ENCODE measurements around the gene BRINP3.

DNA sequence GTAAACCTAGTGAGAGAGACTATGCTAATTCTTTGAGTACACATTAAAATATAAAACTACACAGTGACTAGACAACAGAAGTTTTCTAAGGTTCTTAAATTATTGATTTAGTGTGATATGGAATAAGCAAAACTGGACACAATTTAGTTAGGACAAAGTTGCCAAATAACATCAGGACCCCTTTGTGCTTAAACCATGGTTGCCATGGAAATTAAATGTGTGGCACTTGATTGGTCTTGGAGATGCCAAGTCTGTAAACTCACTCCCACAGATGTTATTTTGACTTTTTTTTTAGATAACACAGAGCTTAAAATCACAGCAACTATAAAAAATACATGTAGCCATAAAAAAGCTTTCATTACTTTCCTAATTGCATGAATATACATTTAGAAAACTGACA lies 234.6 kb downstream of the BRINP3 start:
- TF ChIP-seq, protein P1, sequence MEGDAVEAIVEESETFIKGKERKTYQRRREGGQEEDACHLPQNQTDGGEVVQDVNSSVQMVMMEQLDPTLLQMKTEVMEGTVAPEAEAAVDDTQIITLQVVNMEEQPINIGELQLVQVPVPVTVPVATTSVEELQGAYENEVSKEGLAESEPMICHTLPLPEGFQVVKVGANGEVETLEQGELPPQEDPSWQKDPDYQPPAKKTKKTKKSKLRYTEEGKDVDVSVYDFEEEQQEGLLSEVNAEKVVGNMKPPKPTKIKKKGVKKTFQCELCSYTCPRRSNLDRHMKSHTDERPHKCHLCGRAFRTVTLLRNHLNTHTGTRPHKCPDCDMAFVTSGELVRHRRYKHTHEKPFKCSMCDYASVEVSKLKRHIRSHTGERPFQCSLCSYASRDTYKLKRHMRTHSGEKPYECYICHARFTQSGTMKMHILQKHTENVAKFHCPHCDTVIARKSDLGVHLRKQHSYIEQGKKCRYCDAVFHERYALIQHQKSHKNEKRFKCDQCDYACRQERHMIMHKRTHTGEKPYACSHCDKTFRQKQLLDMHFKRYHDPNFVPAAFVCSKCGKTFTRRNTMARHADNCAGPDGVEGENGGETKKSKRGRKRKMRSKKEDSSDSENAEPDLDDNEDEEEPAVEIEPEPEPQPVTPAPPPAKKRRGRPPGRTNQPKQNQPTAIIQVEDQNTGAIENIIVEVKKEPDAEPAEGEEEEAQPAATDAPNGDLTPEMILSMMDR (conservative IDR thresholded peaks at IDR 0.05; ENCODE audit: low read length), result no peak
- no peak for TF ChIP-seq EZH2phosphoT487 (IDR thresholded peaks at IDR 0.05; ENCODE audit: borderline replicate concordance, low read depth, low read length)

All from OCI-LY7 (cell line).